H1 (cell line): ENCODE data around the gene DNAJB1. TPM values are rescaled to one million over a fixed set of nuclear protein-coding genes. Genes with fewer than 3 reads are reported as not detected.

Source experiments
- CTCF ChIA-PET: fragments of 300-600 bp; sonication (Branson Sonifier 250); formaldehyde crosslinking; loops from one replicate; lab custom pipeline; 2021; ENCODE audit not compliant: partially characterized antibody; lab: Charles Lee
- POLR2A ChIA-PET: fragments of 300-600 bp; sonication (Branson Sonifier 250); formaldehyde crosslinking; loops from one replicate; lab custom pipeline; 2021; ENCODE audit warnings: inconsistent platforms; ENCODE audit not compliant: partially characterized antibody; lab: Charles Lee
- DNase-seq, 2 experiments: peaks; one replicate each; pipeline versions ENCODE4 v3.0.0 to v3.0.0-alpha.2; 2010 to 2022; ENCODE audit warnings: low spot score in 2 of 2, low read depth in 1 of 2, mixed read lengths in 1 of 2
- FAIRE-seq: peaks from 2 replicates; lab custom pipeline; 2011; peaks lifted over from hg19 to GRCh38; lab: Jason Lieb, UNC
- H2AFZ ChIP-seq: 2 replicates; pipeline ENCODE4 v1.8.1; 2012; ENCODE audit warnings: low read length, inconsistent platforms
- H2AK5ac ChIP-seq: 2 replicates; pipeline ENCODE4 v1.6.1; 2013; ENCODE audit warnings: low read depth, low read length
- H2BK120ac ChIP-seq: replicated peaks from 2 replicates; pipeline ENCODE3; 2013; ENCODE audit warnings: low read depth, low read length, inconsistent platforms
- H2BK12ac ChIP-seq: 2 replicates; pipeline ENCODE4 v1.6.1; 2013; ENCODE audit warnings: low read depth, low read length
- H2BK15ac ChIP-seq: 2 replicates; pipeline ENCODE4 v1.6.1; 2013; ENCODE audit warnings: low read length
- H2BK20ac ChIP-seq: 2 replicates; pipeline ENCODE4 v1.6.1; 2013; ENCODE audit warnings: low read length
- H2BK5ac ChIP-seq: 2 replicates; pipeline ENCODE4 v1.6.1; 2013; ENCODE audit warnings: low read depth, low read length
- H3K14ac ChIP-seq: 2 replicates; pipeline ENCODE4 v1.6.1; 2013; ENCODE audit warnings: inconsistent platforms; ENCODE audit not compliant: insufficient read length
- H3K18ac ChIP-seq: 2 replicates; pipeline ENCODE4 v1.6.1; 2013; ENCODE audit warnings: low read length; ENCODE audit errors: extremely low read depth
- H3K23ac ChIP-seq: 2 replicates; pipeline ENCODE4 v1.6.1; 2013; ENCODE audit warnings: inconsistent platforms; ENCODE audit not compliant: insufficient read length
- H3K23me2 ChIP-seq: 2 replicates; pipeline ENCODE4 v1.6.1; 2013; ENCODE audit warnings: low read depth, low read length
- H3K27ac ChIP-seq: 2 replicates; pipeline ENCODE4 v1.6.1; 2011; ENCODE audit warnings: low read depth, low read length, inconsistent platforms
- H3K27me3 ChIP-seq, 4 experiments: replicated peaks in 1 of 4; 1 replicate in 1 of 4; 2 replicates in 3 of 4; pipeline versions ENCODE4 v1.6.1 to v1.8.1; 2011 to 2013; ENCODE audit warnings: low read length in 3 of 4, mild to moderate bottlenecking in 3 of 4, inconsistent platforms in 2 of 4, mixed read lengths in 2 of 4, moderate library complexity in 1 of 4; ENCODE audit not compliant: control insufficient read depth in 3 of 4, insufficient read depth in 3 of 4; ENCODE audit errors: extremely low read depth in 1 of 4
- H3K36me3 ChIP-seq, 4 experiments: 2 replicates each; pipeline versions ENCODE4 v1.6.1 to v1.8.1; 2011 to 2013; ENCODE audit warnings: mild to moderate bottlenecking in 4 of 4, low read length in 3 of 4, moderate library complexity in 2 of 4, control low read depth in 1 of 4, inconsistent platforms in 1 of 4; ENCODE audit not compliant: insufficient read depth in 4 of 4, control insufficient read depth in 2 of 4
- H3K4ac ChIP-seq: replicated peaks from 2 replicates; pipeline ENCODE3; 2013; ENCODE audit warnings: low read length, low read depth, mixed read lengths, inconsistent platforms; ENCODE audit not compliant: insufficient read length
- H3K4me1 ChIP-seq, 4 experiments: replicated peaks in 1 of 4; 1 replicate in 1 of 4; 2 replicates in 3 of 4; pipeline versions ENCODE4 v1.6.1 to v1.8.1; 2011 to 2013; ENCODE audit warnings: low read length in 3 of 4, inconsistent platforms in 2 of 4, mixed read lengths in 1 of 4; ENCODE audit not compliant: insufficient read depth in 4 of 4, control insufficient read depth in 3 of 4
- H3K4me2 ChIP-seq, 2 experiments: 2 replicates each; pipeline versions ENCODE4 v1.6.1 to v1.8.1; 2011 to 2013; ENCODE audit warnings: low read depth in 2 of 2, low read length in 2 of 2, control low read depth in 1 of 2, inconsistent platforms in 1 of 2, mild to moderate bottlenecking in 1 of 2; ENCODE audit not compliant: insufficient read depth in 1 of 2
- H3K4me3 ChIP-seq, 4 experiments: fragments of 200-600, 300-600 bp in 1 of 4; sonication (generic), shearing (Covaris generic), sonication (Bioruptor Twin) in 1 of 4; 2 replicates each; pipeline versions ENCODE4 v1.5.1 to v1.8.1; 2011 to 2016; ENCODE audit warnings: low read length in 4 of 4, low read depth in 3 of 4, control low read depth in 2 of 4, inconsistent platforms in 2 of 4, mild to moderate bottlenecking in 2 of 4, mixed read lengths in 1 of 4, moderate library complexity in 1 of 4; ENCODE audit not compliant: insufficient read depth in 2 of 4; ENCODE audit errors: extremely low read depth in 1 of 4
- H3K56ac ChIP-seq: replicated peaks from 2 replicates; pipeline ENCODE3; 2013; ENCODE audit warnings: low read depth, mild to moderate bottlenecking, mixed read lengths, low read length, inconsistent platforms; ENCODE audit not compliant: insufficient read length
- H3K79me1 ChIP-seq: 2 replicates; pipeline ENCODE4 v1.6.1; 2013; ENCODE audit warnings: low read depth, low read length, control low read depth
- H3K79me2 ChIP-seq, 2 experiments: 2 replicates each; pipeline versions ENCODE4 v1.6.1 to v1.8.1; 2012 to 2013; ENCODE audit warnings: low read length in 2 of 2, mild to moderate bottlenecking in 2 of 2, inconsistent platforms in 1 of 2; ENCODE audit not compliant: insufficient read depth in 2 of 2, control insufficient read depth in 1 of 2
- H3K9ac ChIP-seq, 4 experiments: replicated peaks in 1 of 4; 1 replicate in 1 of 4; 2 replicates in 3 of 4; pipeline versions ENCODE4 v1.6.1 to v1.8.1; 2011 to 2013; ENCODE audit warnings: low read depth in 3 of 4, low read length in 3 of 4, control low read depth in 2 of 4, mild to moderate bottlenecking in 2 of 4, moderate library complexity in 2 of 4, inconsistent platforms in 1 of 4; ENCODE audit errors: extremely low read depth in 1 of 4
- H3K9me3 ChIP-seq, 2 experiments: 2 replicates each; pipeline versions ENCODE4 v1.6.1 to v1.8.1; 2012 to 2013; ENCODE audit warnings: mild to moderate bottlenecking in 2 of 2, moderate library complexity in 2 of 2, control low read depth in 1 of 2, inconsistent platforms in 1 of 2, low read depth in 1 of 2, low read length in 1 of 2, mixed read lengths in 1 of 2; ENCODE audit not compliant: insufficient read depth in 2 of 2
- H4K20me1 ChIP-seq, 2 experiments: replicated peaks in 1 of 2; 2 replicates each; pipeline versions ENCODE3 to v1.8.1; 2011 to 2013; ENCODE audit warnings: inconsistent platforms in 2 of 2, low read length in 2 of 2, mild to moderate bottlenecking in 1 of 2; ENCODE audit not compliant: insufficient read depth in 2 of 2, control insufficient read depth in 1 of 2
- H4K5ac ChIP-seq: 2 replicates; pipeline ENCODE4 v1.6.1; 2013; ENCODE audit warnings: low read length, low read depth, mixed read lengths, inconsistent platforms; ENCODE audit not compliant: insufficient read length
- H4K8ac ChIP-seq: 2 replicates; pipeline ENCODE4 v1.8.0; 2013; ENCODE audit warnings: mild to moderate bottlenecking, moderate library complexity, low read length, inconsistent platforms; ENCODE audit not compliant: insufficient read depth; ENCODE audit errors: extremely low read depth
- H4K91ac ChIP-seq: replicated peaks from 2 replicates; pipeline ENCODE3; 2013; ENCODE audit warnings: low read length, mixed read lengths, inconsistent platforms; ENCODE audit not compliant: insufficient read length
- WGBS, 2 experiments: shearing (Covaris generic) in 1 of 2; methylation state at CpG; one replicate each; pipeline versions ENCODE4 v1.1.6 to v1.1.7; 2013 to 2015; ENCODE audit warnings: low lambda C conversion rate in 2 of 2, mixed read lengths in 2 of 2, inconsistent platforms in 1 of 2, low coverage in 1 of 2, missing lambda C conversion rate in 1 of 2; ENCODE audit not compliant: insufficient replicate concordance in 2 of 2, insufficient coverage in 1 of 2, insufficient read length in 1 of 2; ENCODE audit errors: extremely low coverage in 1 of 2, missing lambda C conversion rate in 1 of 2; 5-methylcytosine and 5-hydroxymethylcytosine counted together
- polyA plus RNA-seq, 7 experiments: library from polyadenylated mRNA; depleted of rRNA in 3 of 7; stranded (reverse) in 5 of 7; unstranded in 2 of 7; fragments of >200 nt in 5 of 7; fragments of 200-250 nt in 2 of 7; gene quantifications; 1 replicate in 5 of 7; 2 replicates in 1 of 7; 4 replicates in 1 of 7; pipeline versions ENCODE4 v1.2.1 to v1.2.3, GENCODE V29; 2011 to 2013; ENCODE audit warnings: missing spikeins in 2 of 7, mixed read lengths in 2 of 7
- total RNA-seq: library from RNA; stranded (reverse); fragmentation: NEBNext Ultra II Directional; extraction: Animal tissue kit (Norgen Biotek cat#: 25700); gene quantifications from 2 replicates; pipeline ENCODE4 v1.2.1, GENCODE V29; 2021

DNAJB1 gene
- total and polyA plus RNA-seq, 2 of the 8 experiments (the other 6 are each of a cell fraction or from before 2014, with no cell fraction given), result 62.9 to 64.3 TPM

DNA sequence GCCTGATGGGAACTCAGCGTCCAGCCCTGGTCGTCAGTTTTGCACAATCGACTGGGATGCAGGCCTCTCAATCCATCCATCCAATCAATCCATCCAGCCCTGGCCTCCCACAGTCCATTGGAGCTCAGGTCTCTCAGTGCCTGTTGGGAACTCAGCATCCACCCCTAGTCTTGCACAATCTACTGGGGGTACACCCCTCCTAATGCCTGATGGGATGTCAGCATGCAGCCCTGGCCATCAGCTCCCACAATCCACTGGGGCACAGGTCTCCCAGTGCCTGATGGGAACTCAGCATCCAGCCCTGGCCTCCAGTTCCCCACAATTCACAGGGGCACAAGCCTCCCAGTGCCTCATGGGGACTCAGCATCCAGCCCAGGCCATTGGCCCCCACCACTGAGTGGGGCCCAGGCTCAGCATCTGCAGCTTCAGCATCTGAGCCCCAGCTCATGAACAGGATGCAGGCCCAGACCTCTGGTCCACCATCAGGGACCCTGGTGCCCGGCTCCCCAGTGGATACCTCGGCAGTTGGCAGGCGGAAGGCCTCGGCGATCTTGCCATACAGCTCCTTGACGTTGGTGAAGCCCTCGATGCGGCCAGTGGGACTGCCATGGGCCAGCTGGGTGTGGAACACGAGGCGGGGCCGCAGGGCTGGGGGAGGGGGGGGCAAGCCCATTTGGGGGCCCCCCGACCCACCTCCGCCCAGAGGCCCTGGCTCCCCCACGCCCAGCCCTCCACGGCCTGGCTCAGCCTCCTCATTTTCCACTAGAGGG, 35.8 kb downstream of the DNAJB1 start:
- Histone ChIP-seq H2BK15ac (no peak overlapping the region), H3K9ac (no peak overlapping the region), H3K23ac (no peak overlapping the region), H2AK5ac (no peak overlapping the region), H3K56ac (no peak overlapping the region), H3K27ac (no peak overlapping the region), H3K4me3 (no peak overlapping the region), H3K27me3 (no peaks in the 10 kb centered on the region), H2BK120ac (no peak overlapping the region), H3K79me1 (no peaks in the 10 kb centered on the region), H2BK12ac (no peak overlapping the region), H3K9me3 (no peaks in the 10 kb centered on the region), H2AFZ (no peak overlapping the region), H3K36me3 (peaks cover 5 to 17% (median 10%) of the 10 kb centered on the region in 4 experiments; a peak in 6 of 8 replicates), H2BK5ac (no peak overlapping the region), H2BK20ac (no peak overlapping the region), H4K8ac (no peak overlapping the region), H3K4me2 (no peak overlapping the region), H3K23me2 (no peaks in the 10 kb centered on the region), H4K20me1 (peaks cover 0 to 8% of the 10 kb centered on the region in 2 experiments), H4K5ac (no peak overlapping the region), H3K18ac (no peak overlapping the region), H3K79me2 (no peaks in the 10 kb centered on the region), H4K91ac (no peak overlapping the region), H3K4me1 (peaks cover 0 to 12% (median 3%) of the 10 kb centered on the region in 4 experiments; a peak in 5 of 7 replicates), H3K4ac (no peak overlapping the region), H3K14ac (no peak overlapping the region)
- ChIA-PET CTCF (interaction anchor here (0.6 to 5.6 kb wide), 10 partner anchors 10 to 909 kb away, joined by 3 to 36 read pairs (median 3); partner anchors contain the start of gene GIPC1), POLR2A (interaction anchor here (0.5 to 7.0 kb wide), 5 partner anchors 10 to 868 kb away, joined by 3 to 45 read pairs (median 4); partner anchors contain the start of genes DNAJB1 and GIPC1)
- no peak for FAIRE-seq
- 94% methylated on average over 11 of the region's 18 CpGs; no CpG with 5 or more reads in 1 of the 2 experiments for WGBS, 2 experiments
- no peak for DNase-seq
